ENCODE data around the gene MTIF3.

MTIF3 gene

GRCh38 chr13:27455331-27455855 is 5.0 kb upstream of the MTIF3 start:
- no peak for DNase-seq

- DNase-seq, result peak; percentile 61
Measured at GRCh38 chr13:27450921-27451471, 632 bp upstream of the MTIF3 start.

- DNase-seq, result no peak
Measured at GRCh38 chr13:27449081-27449603, 1.2 kb downstream of the MTIF3 start.

GRCh38 chr13:27448308-27448707 is 2.1 kb downstream of the MTIF3 start:
- no peak for DNase-seq

DNA sequence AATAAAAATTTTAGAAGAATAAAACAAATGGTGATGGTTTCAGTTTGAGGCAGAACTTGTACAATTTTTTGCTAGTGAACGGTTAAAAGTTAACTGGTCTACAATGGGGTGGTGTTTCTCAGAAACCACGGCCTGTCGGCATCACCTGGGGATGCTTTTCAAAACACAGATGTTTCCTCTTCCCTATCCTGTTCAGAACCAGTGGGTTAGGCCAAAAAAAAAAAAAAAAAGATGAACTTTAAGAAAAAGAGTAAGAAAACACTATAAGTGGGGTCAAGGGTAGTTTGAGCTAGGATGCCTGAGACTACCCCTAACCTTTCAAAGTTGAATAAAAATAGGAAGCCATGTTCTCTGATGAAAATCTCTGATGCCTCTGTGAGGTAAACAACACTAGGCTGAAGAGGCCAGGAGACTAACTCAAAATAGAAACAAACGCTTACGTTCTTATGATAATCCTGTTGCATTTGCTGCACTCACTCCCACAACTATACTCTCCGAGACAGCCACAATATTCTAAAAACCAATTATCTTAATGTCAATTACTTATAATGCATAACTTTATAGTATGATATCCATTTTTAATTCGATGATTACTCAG is 3.3 kb downstream of the MTIF3 start:
- no peak for DNase-seq

DNA sequence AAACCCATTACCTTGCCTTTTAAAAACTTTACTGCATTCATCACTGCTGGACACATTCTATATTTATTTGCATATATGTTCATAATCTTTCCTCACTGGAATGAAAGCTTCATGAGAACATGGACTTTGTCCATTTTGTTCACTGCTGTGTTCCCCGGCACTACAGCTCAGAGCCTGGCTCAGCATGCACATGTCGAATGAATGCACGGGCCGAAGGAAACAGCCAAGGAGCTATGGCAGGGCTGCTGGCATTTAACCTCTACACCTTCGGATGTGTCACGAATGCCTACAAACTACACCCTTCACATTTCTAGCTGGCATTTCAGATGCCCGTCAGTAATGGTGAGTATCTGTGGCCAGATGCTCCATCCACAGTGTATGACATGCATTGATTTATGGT is 7.6 kb downstream of the MTIF3 start:
- no peak for DNase-seq

DNA sequence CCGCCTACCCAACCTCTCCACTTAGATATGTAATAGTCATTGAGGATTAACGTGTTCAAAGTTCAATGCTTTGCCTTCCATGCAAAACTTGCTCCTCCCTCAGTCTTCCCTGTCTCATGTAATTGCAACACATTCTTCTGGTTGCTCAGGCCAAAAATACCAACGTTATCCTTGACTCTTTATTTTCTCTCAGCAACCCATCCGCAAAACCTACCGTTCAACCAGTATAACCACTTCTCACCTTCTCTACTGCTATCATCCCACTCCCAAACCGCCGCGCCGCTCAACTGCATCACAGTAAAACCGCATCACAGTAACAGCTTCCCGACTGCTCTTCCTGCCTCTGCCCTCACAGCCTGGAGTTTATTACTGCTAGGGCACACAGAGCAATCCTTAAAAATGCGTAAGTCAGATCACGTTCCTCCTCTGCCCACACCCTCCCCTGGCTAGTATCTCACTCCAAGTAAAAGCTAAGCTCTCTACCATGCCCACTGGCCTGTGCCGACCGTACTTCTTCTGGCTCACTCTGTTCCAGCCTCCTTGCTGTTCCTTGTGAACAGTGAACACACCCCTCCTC is 8.2 kb downstream of the MTIF3 start:
- DNase-seq, result no peak

- no peak for DNase-seq
Measured at GRCh38 chr13:27440408-27440807, 10.0 kb downstream of the MTIF3 start.

DNA sequence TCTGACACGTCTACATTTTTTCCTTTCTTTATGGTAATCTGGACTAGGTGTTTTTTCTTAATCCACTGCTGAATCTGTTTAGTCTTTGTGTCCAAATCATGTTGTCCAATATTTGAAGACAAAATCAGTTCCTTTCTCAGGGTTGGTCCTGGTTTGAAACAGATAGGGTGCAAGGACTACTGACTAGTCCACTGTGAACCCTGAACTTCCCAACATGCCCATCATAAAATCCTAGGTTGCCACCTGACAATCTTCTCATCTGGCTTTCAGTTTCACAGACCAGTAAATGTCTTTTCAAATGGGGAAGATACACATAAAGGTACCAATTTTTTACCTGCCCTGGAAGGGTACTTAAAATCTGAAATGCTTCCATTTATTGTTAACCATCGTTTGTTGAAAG is 13.2 kb downstream of the MTIF3 start:
- DNase-seq, result no peak

DNA sequence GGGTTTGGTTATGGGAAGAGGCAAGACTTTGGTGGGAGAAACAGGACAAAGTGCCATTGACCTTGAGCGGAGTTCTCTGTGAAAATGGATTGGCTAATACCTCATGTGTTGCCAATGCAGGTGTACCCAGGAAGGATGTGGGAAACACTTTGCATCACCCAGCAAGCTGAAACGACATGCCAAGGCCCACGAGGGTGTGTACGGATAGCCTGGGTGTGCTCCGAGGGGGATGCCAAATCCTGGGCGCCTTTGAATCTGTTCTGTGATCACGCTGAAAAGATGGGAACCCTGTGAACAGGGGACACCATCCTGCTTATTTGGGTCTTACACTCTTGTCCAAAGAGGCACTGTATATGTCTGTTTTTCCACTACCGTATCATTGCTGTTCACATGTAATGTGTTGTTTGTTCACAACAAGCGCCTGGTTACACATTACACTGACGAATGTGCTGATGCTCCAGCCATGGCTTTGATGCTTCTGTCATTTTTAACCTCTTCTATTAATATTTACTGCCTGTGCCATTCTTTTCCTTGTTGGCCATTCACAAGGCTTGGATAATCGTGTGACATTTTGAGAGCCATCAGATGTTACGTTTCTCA is 17.7 kb downstream of the MTIF3 start:
- DNase-seq, result no peak

DNA sequence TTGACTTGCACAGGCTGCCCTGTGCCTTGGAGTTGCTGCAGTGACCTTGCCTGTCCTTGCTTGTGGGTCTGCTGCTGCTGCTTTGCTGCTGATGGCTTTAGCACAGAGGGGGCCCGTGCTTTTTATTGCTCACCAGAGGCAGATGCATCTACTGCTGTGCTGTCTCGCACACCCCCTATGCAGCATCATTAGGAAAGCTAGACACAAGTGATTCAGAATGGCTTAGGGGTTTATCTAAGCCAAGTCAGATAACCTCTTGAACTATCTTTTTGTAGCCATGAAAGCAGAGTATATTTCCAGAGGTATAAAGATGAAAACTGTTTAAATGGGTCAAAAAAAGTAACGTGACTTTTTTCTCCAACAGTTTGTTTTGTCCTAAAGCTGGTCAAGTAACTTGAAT is 18.2 kb downstream of the MTIF3 start:
- no peak for DNase-seq

DNA sequence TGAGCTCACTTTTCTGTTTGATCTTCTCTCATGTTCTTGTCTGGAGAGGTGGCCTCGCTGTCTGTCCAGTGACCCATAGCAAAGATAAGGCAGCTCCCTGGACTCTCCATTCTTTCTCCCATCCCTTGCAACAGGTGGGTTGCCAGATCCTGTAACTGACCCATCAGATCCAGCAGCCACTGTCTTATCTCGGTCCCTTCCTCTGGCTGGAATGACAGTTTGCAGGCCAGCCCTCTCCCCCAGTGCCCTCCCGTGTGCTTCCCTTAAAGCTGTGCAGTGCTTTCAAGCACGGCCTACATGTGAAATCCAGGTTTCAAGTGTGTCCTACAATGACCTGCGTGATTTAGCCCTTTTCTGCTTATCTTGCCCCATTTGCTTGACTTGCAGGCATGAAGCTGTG is 22.2 kb downstream of the MTIF3 start:
- DNase-seq, result no peak

DNA sequence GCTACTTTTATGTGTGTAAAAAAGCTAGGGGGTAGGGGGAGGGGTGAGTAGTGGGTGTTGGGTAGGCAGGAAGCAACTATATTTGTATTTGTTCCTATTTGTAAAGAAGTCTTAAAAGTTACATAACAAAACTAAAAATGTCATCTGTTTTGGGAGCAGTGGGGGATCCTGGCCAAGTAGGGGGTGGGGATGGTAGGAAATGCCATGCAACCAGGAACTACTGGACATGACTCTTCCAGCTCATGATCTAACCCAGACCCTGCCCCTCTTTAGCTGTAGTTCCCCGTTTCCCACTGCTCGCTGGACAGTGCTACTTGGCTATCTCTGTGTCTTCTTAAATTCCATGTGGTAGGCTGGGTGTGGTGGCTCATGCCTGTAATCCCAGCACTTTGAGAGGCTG is 22.7 kb downstream of the MTIF3 start:
- DNase-seq, result no peak

- DNase-seq, result no peak
Measured at GRCh38 chr13:27425918-27426630, 24.3 kb downstream of the MTIF3 start.

GRCh38 chr13:27425158-27425917 is 25.0 kb downstream of the MTIF3 start:
- no peak for DNase-seq

DNA sequence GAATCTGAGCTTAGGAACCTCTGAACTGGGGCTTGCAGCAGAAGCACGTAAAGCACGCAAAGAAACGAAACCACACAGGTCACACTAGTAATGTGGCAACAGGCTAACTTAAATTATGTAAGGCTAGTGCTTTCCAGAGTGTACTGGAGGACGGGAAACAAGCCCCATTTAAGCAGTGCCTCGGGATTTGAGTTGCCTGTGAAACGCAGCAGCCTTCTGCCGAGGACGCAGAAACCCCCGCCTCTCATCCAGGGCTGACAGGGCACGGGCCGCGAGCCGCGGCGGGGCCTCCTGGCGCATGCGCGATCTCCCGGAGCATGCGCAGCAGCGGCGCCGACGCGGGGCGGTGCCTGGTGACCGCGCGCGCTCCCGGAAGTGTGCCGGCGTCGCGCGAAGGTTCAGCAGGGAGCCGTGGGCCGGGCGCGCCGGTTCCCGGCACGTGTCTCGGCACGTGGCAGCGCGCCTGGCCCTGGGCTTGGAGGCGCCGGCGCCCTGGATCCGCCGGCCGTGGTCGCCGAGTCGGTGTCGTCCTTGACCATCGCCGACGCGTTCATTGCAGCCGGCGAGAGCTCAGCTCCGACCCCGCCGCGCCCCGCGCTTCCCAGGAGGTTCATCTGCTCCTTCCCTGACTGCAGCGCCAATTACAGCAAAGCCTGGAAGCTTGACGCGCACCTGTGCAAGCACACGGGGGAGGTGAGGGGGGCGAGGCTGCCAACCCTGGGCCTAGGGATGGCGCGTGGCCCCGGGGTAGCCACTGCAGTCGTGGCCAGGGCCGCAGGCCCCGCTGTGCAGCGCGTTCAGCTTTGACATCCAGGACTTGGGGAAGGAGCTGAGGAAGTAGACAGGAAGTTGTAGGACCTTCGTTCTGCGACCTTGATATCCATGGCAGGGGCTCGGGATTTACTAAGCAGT is 25.9 kb downstream of the MTIF3 start, which contains the start of gene GTF3A:
Gene GTF3A, plus strand, starts transcription at position 374 of the 912 bp plus-strand sequence.
- DNase-seq, result peak; percentile 93

DNA sequence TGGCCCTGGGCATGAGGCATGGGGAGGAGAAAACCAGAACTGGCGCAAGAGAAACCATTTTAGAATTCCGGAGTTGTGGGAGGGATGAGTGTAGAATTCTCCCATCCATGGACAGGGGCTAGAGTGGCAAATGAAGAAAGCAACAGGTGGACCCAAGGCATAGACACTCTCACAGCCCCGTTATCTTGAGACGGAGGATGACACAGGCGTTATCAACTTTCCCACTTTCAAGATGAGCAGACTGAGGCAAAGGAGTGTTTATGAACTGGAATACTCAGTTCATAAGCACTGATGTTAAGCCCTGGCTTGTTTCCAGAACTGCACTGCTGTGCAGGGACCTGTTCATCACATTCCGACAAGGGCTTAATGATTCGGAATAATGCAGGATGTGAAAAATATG is 27.0 kb downstream of the MTIF3 start:
- DNase-seq, result no peak

- no peak for DNase-seq
Measured at GRCh38 chr13:27421101-27421871, 29.1 kb downstream of the MTIF3 start.

GRCh38 chr13:27419328-27419727 is 31.0 kb downstream of the MTIF3 start:
- DNase-seq, result no peak

DNA sequence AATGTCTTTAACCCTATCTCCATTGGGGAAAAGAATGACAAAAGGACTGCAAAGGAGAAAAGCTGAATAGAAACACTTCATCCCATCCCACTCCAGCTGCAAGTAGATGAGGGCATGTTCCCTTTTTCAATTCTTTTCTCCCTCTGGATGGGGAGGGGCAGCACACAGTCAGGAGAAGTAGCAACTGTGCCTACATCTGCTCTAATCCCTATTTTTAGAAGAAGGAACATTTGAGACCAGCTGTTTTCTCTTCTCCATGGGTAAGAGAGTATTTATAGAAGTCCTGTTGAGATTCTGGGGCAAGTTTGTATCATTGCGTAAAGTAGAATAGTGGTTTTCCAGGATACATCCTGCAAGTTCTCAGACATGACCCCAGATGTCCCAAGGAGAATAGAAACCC is 35.2 kb downstream of the MTIF3 start:
- no peak for DNase-seq

Data from right forelimb (tissue), 1 donor.